ENCODE results near the gene EREG. TPM values are rescaled to one million over a fixed set of nuclear protein-coding genes. Genes with fewer than 3 reads are reported as not detected.

EREG gene
- total and polyA plus RNA-seq, 4 donors, result 0.51 TPM; not detected in 3

- no peak overlapping the region for H3K27ac ChIP-seq (ENCODE audit: low read depth in 1 of 2, low read length in 2 of 2)
- TF ChIP-seq HNF4G (IDR thresholded peaks at IDR 0.05), result no peak
- no peak for TF ChIP-seq NR2F2 (IDR thresholded peaks at IDR 0.05)
- TF ChIP-seq, protein P1, sequence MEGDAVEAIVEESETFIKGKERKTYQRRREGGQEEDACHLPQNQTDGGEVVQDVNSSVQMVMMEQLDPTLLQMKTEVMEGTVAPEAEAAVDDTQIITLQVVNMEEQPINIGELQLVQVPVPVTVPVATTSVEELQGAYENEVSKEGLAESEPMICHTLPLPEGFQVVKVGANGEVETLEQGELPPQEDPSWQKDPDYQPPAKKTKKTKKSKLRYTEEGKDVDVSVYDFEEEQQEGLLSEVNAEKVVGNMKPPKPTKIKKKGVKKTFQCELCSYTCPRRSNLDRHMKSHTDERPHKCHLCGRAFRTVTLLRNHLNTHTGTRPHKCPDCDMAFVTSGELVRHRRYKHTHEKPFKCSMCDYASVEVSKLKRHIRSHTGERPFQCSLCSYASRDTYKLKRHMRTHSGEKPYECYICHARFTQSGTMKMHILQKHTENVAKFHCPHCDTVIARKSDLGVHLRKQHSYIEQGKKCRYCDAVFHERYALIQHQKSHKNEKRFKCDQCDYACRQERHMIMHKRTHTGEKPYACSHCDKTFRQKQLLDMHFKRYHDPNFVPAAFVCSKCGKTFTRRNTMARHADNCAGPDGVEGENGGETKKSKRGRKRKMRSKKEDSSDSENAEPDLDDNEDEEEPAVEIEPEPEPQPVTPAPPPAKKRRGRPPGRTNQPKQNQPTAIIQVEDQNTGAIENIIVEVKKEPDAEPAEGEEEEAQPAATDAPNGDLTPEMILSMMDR (IDR thresholded peaks at IDR 0.05; ENCODE audit: low read depth, low read length, missing input control), result no peak
- TF ChIP-seq HNF4A (conservative IDR thresholded peaks at IDR 0.05), result no peak
- no peak for TF ChIP-seq FOXA2 (IDR thresholded peaks at IDR 0.05)
- TF ChIP-seq FOXA1 (IDR thresholded peaks at IDR 0.05), result no peak
- TF ChIP-seq TAF1 (conservative IDR thresholded peaks at IDR 0.05), result no peak
- TF ChIP-seq ATF3 (IDR thresholded peaks at IDR 0.05), result no peak
- no peak for TF ChIP-seq ZBTB33 (IDR thresholded peaks at IDR 0.05)
- TF ChIP-seq SP1 (IDR thresholded peaks at IDR 0.05), result no peak
- TF ChIP-seq YY1 (IDR thresholded peaks at IDR 0.05), result no peak
- H3K27me3 ChIP-seq (ENCODE audit: control insufficient read depth in 4 of 4, insufficient read depth in 4 of 4, low read length in 3 of 4), result peaks cover 0 to 3% (median 0%) of the 10 kb centered on the region in 4 donors
- H3K36me3 ChIP-seq (ENCODE audit: control insufficient read depth in 4 of 4, insufficient read depth in 3 of 4, low read depth in 1 of 4, low read length in 3 of 4), result no peaks in the 10 kb centered on the region
- H3K4me3 ChIP-seq (ENCODE audit: low read depth in 1 of 3, low read length in 3 of 3), result no peak overlapping the region
- 44% methylated on average over 1 of the region's 1 CpG for WGBS
- DNase-seq (ENCODE audit: low spot score), result no peak
- no peak overlapping the region for H3K9ac ChIP-seq (ENCODE audit: low read depth in 1 of 2, low read length in 2 of 2)
- H3K4me1 ChIP-seq (ENCODE audit: control insufficient read depth in 4 of 4, insufficient read depth in 4 of 4, low read length in 3 of 4), result no peaks in the 10 kb centered on the region
- no peaks in the 10 kb centered on the region for H3K9me3 ChIP-seq (ENCODE audit: control insufficient read depth in 4 of 4, low read length in 3 of 4)
Observed at GRCh38 chr4:74385386-74385785, 20.4 kb downstream of the EREG start.

DNA sequence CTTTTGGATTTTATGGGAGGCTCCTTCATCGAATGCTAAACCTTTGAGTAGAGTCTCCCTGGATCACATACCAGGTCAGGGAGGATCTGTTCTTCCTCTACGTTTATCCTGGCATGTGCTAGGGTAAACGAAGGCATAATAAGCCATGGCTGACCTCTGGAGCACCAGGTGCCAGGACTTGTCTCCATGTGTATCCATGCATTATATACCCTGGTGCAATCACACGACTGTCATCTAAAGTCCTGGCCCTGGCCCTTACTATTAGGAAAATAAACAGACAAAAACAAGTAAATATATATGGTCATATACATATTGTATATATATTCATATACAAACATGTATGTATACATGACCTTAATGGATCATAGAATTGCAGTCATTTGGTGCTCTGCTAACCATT is 21.2 kb downstream of the EREG start:
- Histone ChIP-seq H3K9me3 (ENCODE audit: control insufficient read depth in 4 of 4, low read length in 3 of 4) (no peaks in the 10 kb centered on the region), H3K27me3 (ENCODE audit: control insufficient read depth in 4 of 4, insufficient read depth in 4 of 4, low read length in 3 of 4) (peaks cover 0 to 3% (median 0%) of the 10 kb centered on the region in 4 donors), H3K4me1 (ENCODE audit: control insufficient read depth in 4 of 4, insufficient read depth in 4 of 4, low read length in 3 of 4) (no peaks in the 10 kb centered on the region), H3K27ac (ENCODE audit: low read depth in 1 of 2, low read length in 2 of 2) (no peak overlapping the region), H3K4me3 (ENCODE audit: low read depth in 1 of 3, low read length in 3 of 3) (no peak overlapping the region), H3K9ac (ENCODE audit: low read depth in 1 of 2, low read length in 2 of 2) (no peak overlapping the region), H3K36me3 (ENCODE audit: control insufficient read depth in 4 of 4, insufficient read depth in 3 of 4, low read depth in 1 of 4, low read length in 3 of 4) (no peaks in the 10 kb centered on the region)
- no peak for DNase-seq (ENCODE audit: low spot score)
- 60% methylated on average over 4 of the region's 4 CpGs for WGBS
- no peak for TF ChIP-seq ZBTB33 (IDR thresholded peaks at IDR 0.05)
- no peak for TF ChIP-seq ATF3 (IDR thresholded peaks at IDR 0.05)

- 91% methylated on average over 2 of the region's 2 CpGs for WGBS
- TF ChIP-seq, protein P2, sequence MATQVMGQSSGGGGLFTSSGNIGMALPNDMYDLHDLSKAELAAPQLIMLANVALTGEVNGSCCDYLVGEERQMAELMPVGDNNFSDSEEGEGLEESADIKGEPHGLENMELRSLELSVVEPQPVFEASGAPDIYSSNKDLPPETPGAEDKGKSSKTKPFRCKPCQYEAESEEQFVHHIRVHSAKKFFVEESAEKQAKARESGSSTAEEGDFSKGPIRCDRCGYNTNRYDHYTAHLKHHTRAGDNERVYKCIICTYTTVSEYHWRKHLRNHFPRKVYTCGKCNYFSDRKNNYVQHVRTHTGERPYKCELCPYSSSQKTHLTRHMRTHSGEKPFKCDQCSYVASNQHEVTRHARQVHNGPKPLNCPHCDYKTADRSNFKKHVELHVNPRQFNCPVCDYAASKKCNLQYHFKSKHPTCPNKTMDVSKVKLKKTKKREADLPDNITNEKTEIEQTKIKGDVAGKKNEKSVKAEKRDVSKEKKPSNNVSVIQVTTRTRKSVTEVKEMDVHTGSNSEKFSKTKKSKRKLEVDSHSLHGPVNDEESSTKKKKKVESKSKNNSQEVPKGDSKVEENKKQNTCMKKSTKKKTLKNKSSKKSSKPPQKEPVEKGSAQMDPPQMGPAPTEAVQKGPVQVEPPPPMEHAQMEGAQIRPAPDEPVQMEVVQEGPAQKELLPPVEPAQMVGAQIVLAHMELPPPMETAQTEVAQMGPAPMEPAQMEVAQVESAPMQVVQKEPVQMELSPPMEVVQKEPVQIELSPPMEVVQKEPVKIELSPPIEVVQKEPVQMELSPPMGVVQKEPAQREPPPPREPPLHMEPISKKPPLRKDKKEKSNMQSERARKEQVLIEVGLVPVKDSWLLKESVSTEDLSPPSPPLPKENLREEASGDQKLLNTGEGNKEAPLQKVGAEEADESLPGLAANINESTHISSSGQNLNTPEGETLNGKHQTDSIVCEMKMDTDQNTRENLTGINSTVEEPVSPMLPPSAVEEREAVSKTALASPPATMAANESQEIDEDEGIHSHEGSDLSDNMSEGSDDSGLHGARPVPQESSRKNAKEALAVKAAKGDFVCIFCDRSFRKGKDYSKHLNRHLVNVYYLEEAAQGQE (IDR thresholded peaks at IDR 0.05), result no peak
- no peak for TF ChIP-seq RXRA (IDR thresholded peaks at IDR 0.05)
- TF ChIP-seq ATF3 (IDR thresholded peaks at IDR 0.05), result no peak
- TF ChIP-seq EGR1 (IDR thresholded peaks at IDR 0.05; ENCODE audit: low read depth in 2 of 2), result no peak
- no peak for TF ChIP-seq YY1 (IDR thresholded peaks at IDR 0.05)
- no peak for TF ChIP-seq TAF1 (conservative IDR thresholded peaks at IDR 0.05)
- TF ChIP-seq FOXA1 (IDR thresholded peaks at IDR 0.05), result no peak
- no peak for TF ChIP-seq RAD21 (IDR thresholded peaks at IDR 0.05)
- TF ChIP-seq ZBTB33 (IDR thresholded peaks at IDR 0.05), result no peak
Observed at GRCh38 chr4:74387790-74388189, 22.8 kb downstream of the EREG start.

More at GRCh38 chr4:74387790-74388189, 22.8 kb downstream of the EREG start:
- H3K27me3 ChIP-seq (ENCODE audit: control insufficient read depth in 4 of 4, insufficient read depth in 4 of 4, low read length in 3 of 4), result peaks cover 0 to 3% (median 0%) of the 10 kb centered on the region in 4 donors
- no peak for DNase-seq (ENCODE audit: low spot score)
- no peak overlapping the region for H3K4me3 ChIP-seq (ENCODE audit: low read depth in 1 of 3, low read length in 3 of 3)
- no peak overlapping the region for H3K9ac ChIP-seq (ENCODE audit: low read depth in 1 of 2, low read length in 2 of 2)
- no peaks in the 10 kb centered on the region for H3K36me3 ChIP-seq (ENCODE audit: control insufficient read depth in 4 of 4, insufficient read depth in 3 of 4, low read depth in 1 of 4, low read length in 3 of 4)
- no peak overlapping the region for H3K27ac ChIP-seq (ENCODE audit: low read depth in 1 of 2, low read length in 2 of 2)
- no peaks in the 10 kb centered on the region for H3K4me1 ChIP-seq (ENCODE audit: control insufficient read depth in 4 of 4, insufficient read depth in 4 of 4, low read length in 3 of 4)
- no peaks in the 10 kb centered on the region for H3K9me3 ChIP-seq (ENCODE audit: control insufficient read depth in 4 of 4, low read length in 3 of 4)
